ENCODE results near the gene GPR160. TPM values are rescaled to one million over a fixed set of nuclear protein-coding genes. Genes with fewer than 3 reads are reported as not detected.

The GPR160 gene
- total RNA-seq, 4 donors from 2014 or later: 1.5 to 6.3 (median 3.3) TPM

DNA sequence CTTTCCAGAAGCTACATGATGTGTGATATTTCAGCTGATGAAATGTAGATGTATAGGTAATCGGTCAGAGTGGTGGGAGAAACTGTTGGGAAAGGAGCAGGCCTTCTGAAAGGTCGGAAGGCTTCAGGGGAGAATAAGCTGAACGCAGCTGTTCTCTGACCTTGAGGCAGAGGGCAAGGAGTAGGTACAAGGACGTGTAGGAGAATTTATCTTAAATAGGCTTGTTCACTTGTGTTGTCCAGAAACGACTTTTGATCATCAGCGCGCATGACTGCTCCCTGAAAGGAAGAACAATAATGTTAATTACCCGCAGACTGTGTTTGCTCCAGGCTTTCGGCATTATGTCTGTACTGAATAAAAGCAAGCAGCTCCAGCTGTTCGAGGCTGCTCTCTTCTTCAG is 39.6 kb downstream of the GPR160 start:
- H3K4me3 ChIP-seq (ENCODE audit: low read depth, poor library complexity, severe bottlenecking): no peak overlapping the region
- TF ChIP-seq, protein P1, sequence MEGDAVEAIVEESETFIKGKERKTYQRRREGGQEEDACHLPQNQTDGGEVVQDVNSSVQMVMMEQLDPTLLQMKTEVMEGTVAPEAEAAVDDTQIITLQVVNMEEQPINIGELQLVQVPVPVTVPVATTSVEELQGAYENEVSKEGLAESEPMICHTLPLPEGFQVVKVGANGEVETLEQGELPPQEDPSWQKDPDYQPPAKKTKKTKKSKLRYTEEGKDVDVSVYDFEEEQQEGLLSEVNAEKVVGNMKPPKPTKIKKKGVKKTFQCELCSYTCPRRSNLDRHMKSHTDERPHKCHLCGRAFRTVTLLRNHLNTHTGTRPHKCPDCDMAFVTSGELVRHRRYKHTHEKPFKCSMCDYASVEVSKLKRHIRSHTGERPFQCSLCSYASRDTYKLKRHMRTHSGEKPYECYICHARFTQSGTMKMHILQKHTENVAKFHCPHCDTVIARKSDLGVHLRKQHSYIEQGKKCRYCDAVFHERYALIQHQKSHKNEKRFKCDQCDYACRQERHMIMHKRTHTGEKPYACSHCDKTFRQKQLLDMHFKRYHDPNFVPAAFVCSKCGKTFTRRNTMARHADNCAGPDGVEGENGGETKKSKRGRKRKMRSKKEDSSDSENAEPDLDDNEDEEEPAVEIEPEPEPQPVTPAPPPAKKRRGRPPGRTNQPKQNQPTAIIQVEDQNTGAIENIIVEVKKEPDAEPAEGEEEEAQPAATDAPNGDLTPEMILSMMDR (IDR thresholded peaks at IDR 0.05): no peak
- TF ChIP-seq POLR2A (IDR thresholded peaks at IDR 0.05): no peak
- WGBS, 2 donors: 84 to 89% methylated on average over 10 of the region's 10 CpGs
- no peak for DNase-seq (ENCODE audit: low spot score in 2 of 2)
- intact Hi-C loops (cut with DNase I; ENCODE audit: low total_unique reads): no loop called here

DNA sequence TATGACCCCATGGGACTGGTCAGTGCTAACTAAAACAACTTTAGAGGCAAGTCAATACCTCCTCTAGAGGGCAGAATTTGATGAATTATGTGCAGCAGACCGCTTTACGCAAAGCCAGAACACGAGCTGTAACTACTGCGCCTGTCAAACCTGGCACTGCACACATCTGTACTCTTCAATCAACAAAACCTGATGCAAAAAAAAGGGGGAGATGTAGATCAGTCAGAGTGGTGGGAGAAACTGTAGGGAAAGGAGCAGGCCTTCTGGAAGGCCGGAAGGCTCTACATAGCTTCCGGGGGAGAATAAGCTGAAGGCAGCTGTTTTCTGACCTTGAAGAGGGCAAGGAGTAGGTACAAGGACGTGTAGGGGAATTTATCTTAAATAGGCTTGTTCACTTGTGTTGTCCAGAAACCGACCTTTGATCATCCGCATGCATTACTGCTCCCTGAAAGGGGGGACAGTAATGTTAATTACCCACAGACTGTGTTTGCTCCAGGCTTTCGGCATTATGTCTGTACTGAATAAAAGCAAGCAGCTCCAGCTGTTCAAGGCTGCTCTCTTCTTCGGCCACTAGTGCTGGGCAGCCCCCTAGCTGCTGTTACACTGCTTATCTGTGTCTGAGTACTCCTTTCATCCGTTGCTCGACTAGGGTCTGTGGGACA is 41.0 kb downstream of the GPR160 start:
- H3K4me3 ChIP-seq (ENCODE audit: low read depth, poor library complexity, severe bottlenecking): no peak overlapping the region
- WGBS, 2 donors: 79 to 87% methylated on average over 13 of the region's 13 CpGs
- TF ChIP-seq POLR2A (IDR thresholded peaks at IDR 0.05): no peak
- TF ChIP-seq, protein P1 (IDR thresholded peaks at IDR 0.05): no peak
- intact Hi-C loops (cut with DNase I; ENCODE audit: low total_unique reads): no loop called here
- DNase-seq (ENCODE audit: low spot score in 2 of 2): no peak

DNA sequence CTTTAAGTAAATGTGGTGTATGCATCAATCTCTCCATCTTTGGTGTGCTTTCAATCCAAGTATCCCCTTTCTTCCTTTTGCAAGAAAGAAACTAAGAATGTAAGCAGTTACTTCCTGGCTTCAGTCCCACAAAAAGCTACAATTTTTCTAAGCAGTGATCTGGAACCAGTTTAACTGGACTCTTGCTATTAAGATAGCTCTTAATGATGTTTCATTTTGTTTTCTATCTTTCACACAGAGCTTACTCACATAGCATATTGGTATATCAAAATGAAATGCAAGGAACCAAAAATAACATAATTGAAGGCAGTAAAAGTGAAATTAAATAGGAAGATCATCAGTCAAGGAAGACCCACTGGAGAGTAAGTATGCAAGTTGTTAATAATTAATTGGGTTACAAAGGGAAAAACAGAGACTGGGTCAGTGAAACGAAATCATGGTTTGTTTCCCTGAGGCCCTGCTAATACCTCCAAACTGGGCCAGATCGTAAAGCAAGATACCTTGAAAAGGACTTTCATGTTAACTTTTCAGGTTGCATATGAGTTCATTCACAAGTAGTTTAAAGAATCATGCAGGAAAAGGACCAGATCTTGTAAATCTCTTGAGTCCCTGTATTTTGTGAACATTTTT is 41.9 kb downstream of the GPR160 start:
- no peak overlapping the region for H3K4me3 ChIP-seq (ENCODE audit: low read depth, poor library complexity, severe bottlenecking)
- intact Hi-C loops (cut with DNase I; ENCODE audit: low total_unique reads): no loop called here
- TF ChIP-seq POLR2A (IDR thresholded peaks at IDR 0.05): no peak
- TF ChIP-seq, protein P1 (IDR thresholded peaks at IDR 0.05): no peak
- DNase-seq (ENCODE audit: low spot score in 2 of 2): no peak
- 67 to 70% methylated on average over 2 of the region's 2 CpGs for WGBS, 2 donors

DNA sequence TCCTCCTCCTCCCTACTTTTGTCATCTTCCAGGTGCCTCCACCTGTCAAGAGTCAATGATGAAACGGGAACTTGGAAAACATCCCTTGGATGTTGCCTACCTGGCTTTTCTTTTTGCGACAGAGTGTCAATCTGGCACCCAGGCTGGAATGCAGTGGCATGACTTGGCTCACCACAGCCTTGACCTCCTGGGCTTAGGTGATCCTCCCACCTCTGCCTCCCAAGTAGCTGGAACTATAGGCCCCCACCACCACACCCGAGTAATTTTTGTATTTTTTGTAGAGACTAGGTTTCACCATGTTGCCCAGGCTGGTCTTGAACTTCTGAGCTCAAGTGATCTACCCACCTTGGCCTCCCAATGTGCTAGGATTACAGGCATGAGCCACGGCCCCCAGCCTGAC is 42.8 kb downstream of the GPR160 start:
- TF ChIP-seq POLR2A (IDR thresholded peaks at IDR 0.05): no peak
- TF ChIP-seq, protein P1 (IDR thresholded peaks at IDR 0.05): no peak
- no peak overlapping the region for H3K4me3 ChIP-seq (ENCODE audit: low read depth, poor library complexity, severe bottlenecking)
- intact Hi-C loops (cut with DNase I; ENCODE audit: low total_unique reads): no loop called here
- no peak for DNase-seq (ENCODE audit: low spot score in 2 of 2)
- WGBS, 2 donors: 85% methylated on average over 4 of the region's 4 CpGs

DNA sequence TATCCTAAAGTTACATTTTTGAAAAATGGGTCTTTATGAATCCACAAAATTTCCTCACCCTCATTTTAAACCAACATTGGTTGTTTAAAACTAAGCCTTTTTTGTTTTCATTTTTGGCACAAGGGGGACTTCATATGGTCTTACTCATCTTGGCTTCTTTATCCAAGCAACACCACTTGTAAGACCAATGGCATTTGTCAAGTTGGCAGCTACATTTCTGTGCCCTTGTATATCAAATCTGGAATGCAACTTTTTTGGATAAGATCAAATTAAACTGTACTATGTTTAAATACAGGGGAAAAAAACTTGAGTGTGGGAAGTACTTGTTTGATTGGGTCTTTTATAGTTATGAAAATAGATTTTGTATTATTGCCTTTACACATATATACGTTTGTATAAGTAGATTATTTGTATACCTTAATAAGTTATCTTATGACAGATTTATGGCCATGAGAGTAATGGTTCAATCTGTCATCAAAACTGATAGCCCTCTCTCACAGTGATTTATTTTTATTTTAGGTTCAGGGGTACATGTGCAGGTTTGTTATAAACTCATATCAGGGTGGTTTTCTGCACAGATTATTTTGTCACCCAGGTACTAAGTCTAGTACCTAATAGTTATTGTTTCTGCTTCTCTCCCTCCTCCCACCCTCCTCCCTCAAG is 43.4 kb downstream of the GPR160 start:
- no peak overlapping the region for H3K4me3 ChIP-seq (ENCODE audit: low read depth, poor library complexity, severe bottlenecking)
- 58 to 66% methylated on average over 1 of the region's 1 CpG for WGBS, 2 donors
- TF ChIP-seq POLR2A (IDR thresholded peaks at IDR 0.05): no peak
- TF ChIP-seq, protein P1 (IDR thresholded peaks at IDR 0.05): no peak
- intact Hi-C loops (cut with DNase I; ENCODE audit: low total_unique reads): no loop called here
- no peak for DNase-seq (ENCODE audit: low spot score in 2 of 2)

Data from lower leg skin (tissue), 4 donors.